Posterior vena cava (tissue), 2 donors: Measurements from ENCODE around the gene FARS2. TPM values are rescaled to one million over a fixed set of nuclear protein-coding genes. Genes with fewer than 3 reads are reported as not detected.

ENCODE experiments used
- DNase-seq: peaks from one replicate; pipeline ENCODE4 v3.0.0-alpha.2; 2020; ENCODE audit warnings: low spot score
- intact Hi-C, 2 donors: fragments of 100-400 bp; cut with DNase I; formaldehyde crosslinking; loops; one replicate each; pipeline versions ENCODE4 v1.14.1 to v1.14.2; 2022 to 2023
- long read RNA-seq, 2 donors: library from polyadenylated mRNA; unstranded; transcript quantifications; one replicate each; pipeline ENCODE4 v2.0.0, GENCODE V29; 2020 to 2021
- total RNA-seq, 2 donors: library from RNA; stranded (reverse); fragmentation: NEBNext Ultra II Directional; extraction: Animal tissue kit (Norgen Biotek cat#: 25700); gene quantifications; one replicate each; pipeline ENCODE4 v1.2.1, GENCODE V29; 2021
- donor health status: DM: yes; HTN: yes; CAD: no.
- donor health status: DM: yes; HTN: yes; CAD: no.

The FARS2 gene
- 10 to 100 TPM; 13.3 to 13.6 TPM for total RNA-seq
- long read RNA-seq, donor 1, transcript FARS2-201 (7 exons, 1,663 nt): major isoform, 5 of 14 reads
- long read RNA-seq, donor 1, partial matches to known transcripts: 0 of 14 reads
- long read RNA-seq, donor 1, other reads (novel, unspliced or antisense): 9 of 14 reads
- long read RNA-seq, donor 2, transcript FARS2-201 (7 exons, 1,663 nt): major isoform, 70 of 90 reads
- long read RNA-seq, donor 2, partial matches to known transcripts: 0 of 90 reads
- long read RNA-seq, donor 2, other reads (novel, unspliced or antisense): 18 of 90 reads

GRCh38 chr6:5260661-5261544 lies at the start of gene FARS2, which contains the start of gene LYRM4:
TSS of gene FARS2 (plus strand) at chr6:5261513.
TSS of gene LYRM4 (minus strand) at chr6:5260950. CDS start at chr6:5260733, 217 bp downstream.
- intact Hi-C loops: loop anchor here in 1 of 2 donors (10.0 kb wide), 1 partner anchor 116 kb away; no protein-coding TSS in a partner anchor
- peak; percentile 97 for DNase-seq

DNA sequence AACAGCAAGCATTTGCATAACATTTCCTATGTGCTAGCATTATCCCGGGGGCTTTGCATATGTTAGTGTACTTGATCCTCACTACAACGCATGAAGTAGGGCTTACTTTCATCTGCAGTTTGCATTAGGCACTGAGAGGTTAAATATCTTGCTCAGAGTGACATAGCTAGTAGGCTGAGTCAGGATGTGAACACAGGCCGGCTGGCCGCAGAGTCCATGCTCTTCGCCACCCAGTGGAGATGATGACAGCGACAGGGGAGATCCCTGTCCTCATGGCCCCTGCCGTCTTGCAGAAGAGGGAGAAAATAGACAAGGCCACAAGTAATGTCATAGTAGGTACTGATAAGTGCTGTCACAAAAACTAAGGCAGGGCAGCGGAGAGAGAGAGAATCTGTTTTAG lies 47.5 kb upstream of the FARS2 start:
- no peak for DNase-seq
- intact Hi-C loops: no loop called here

GRCh38 chr6:5214570-5215052 lies 46.7 kb upstream of the FARS2 start:
- DNase-seq: no peak
- intact Hi-C loops: no loop called here

GRCh38 chr6:5215159-5215558 lies 46.2 kb upstream of the FARS2 start:
- intact Hi-C loops: no loop called here
- no peak for DNase-seq

- intact Hi-C loops: no loop called here
Observed at GRCh38 chr6:5215799-5216198, 45.5 kb upstream of the FARS2 start.

GRCh38 chr6:5217356-5217755 lies 44.0 kb upstream of the FARS2 start:
- no peak for DNase-seq
- intact Hi-C loops: no loop called here

More at GRCh38 chr6:5215799-5216198, 45.5 kb upstream of the FARS2 start:
- no peak for DNase-seq

DNA sequence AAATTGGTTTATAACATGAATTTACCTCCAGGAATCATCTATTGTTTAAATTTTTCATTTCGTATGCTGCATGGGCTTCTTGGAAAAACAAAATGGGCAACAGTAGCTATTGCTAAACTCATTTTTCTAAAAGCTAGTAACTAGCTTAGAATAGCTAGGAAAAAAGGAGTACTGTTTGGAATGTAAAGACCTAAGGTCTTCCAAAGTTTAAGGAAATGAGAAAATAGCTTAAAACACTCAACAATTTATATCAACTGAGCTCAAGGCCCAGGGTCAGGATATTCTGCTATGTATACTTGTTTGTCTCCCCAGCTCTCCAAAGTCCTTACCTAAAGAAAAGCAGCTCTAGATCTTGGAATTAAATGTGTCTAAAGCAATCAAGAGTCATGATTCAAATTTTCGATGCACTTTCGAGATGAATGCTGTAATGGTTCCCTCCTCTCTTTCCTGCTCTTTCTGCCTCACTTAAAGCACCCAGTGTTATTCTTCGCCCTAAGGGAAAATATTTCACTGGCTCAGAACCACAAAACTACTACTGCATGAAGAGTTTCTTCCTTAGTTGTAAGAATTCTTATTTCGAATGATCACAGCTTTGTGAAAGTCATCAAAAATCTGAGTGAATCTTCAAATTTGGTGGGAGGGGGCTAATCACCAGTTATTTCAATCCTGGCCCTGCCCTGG lies 42.2 kb upstream of the FARS2 start:
- intact Hi-C loops: no loop called here
- DNase-seq: no peak

DNA sequence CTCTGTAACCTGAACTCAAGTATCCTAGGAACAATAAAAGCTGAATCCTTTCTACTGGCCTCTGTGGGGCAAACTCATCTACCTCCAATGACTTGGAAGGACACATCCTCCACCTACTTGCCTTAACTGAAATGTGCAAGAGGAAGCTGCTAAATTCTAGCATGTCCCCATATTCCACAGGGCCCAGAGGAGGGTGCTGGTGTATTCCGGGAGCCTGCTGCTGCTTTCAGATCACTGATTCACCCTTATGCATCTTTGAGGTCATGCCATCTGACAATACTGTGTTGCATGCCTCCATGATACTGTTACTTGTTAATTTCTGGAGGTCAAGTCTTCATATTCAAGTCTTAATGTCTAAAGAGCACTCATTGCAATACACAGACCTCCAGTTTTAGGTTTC lies 40.9 kb upstream of the FARS2 start:
- intact Hi-C loops: no loop called here
- no peak for DNase-seq

- intact Hi-C loops: no loop called here
- DNase-seq: no peak
Observed at GRCh38 chr6:5223309-5223708, 38.0 kb upstream of the FARS2 start.

DNA sequence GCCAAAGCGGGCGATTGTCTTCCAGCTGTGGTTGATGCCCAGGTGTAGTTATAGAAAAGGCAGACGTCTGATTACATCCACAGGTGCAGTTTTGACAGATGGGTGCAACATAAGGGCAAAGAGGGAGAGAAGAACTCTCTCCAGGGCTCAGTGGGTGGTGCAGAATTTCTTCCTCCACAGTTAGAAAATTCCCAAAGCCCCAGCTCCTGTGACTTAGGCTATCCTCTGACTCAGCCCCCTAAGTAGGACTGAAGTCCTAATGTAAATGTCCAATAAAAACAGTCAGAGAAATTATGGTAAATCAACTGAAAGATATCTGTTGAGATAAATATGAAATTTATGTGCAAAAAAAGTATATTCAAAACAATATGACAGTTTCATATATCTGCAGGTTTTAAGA lies 32.0 kb upstream of the FARS2 start:
- DNase-seq: no peak
- intact Hi-C loops: loop anchor here in 1 of 2 donors (5.0 kb wide), 1 partner anchor 547 kb away; no protein-coding TSS in a partner anchor

- DNase-seq: no peak
- intact Hi-C loops: no loop called here
Observed at GRCh38 chr6:5230081-5230480, 31.2 kb upstream of the FARS2 start.

DNA sequence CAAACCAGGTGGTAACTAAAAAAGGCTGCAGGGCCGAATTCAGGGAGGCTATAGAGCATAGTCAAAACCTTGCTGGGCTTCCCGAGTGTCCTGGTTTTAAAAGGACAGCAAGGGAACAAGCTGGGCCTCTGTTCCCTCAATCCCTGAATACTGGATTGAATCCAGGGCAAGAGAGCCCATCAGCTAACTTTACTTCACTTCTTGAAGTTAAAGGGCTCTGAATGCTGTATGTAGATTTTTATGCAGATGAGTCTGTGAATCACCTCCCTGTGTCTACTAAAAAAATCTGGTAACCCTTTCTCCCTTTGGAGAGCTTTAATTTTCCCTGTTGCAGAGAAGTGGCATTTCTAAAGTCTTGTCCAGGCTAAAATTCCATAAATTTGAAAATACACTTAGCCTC lies 30.0 kb upstream of the FARS2 start:
- DNase-seq: no peak
- intact Hi-C loops: no loop called here

DNA sequence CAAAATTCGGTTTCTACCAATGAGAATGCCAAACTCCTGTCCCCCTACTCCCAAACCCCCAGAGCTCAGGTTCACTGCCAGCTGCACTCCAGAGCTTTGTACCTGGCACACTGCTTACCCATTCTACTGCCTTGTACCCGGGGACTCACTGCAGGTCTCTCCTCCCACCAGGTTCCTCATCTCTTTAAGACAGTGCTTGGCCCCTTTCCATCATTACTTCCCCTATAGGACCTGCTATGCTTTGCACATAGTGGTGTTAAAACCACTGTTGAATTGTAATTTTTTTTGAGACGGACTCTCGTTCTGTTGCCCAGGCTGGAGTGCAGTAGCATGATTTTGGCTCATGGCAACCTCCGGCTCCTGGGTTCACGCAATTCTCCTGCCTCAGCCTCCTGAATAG lies 26.4 kb upstream of the FARS2 start:
- intact Hi-C loops: no loop called here

GRCh38 chr6:5235830-5236229 lies 25.5 kb upstream of the FARS2 start:
- intact Hi-C loops: no loop called here
- no peak for DNase-seq

More for the DNA sequence above, 26.4 kb upstream of the FARS2 start:
- DNase-seq: no peak

- DNase-seq: no peak
- intact Hi-C loops: no loop called here
Observed at GRCh38 chr6:5237805-5238204, 23.5 kb upstream of the FARS2 start.

DNA sequence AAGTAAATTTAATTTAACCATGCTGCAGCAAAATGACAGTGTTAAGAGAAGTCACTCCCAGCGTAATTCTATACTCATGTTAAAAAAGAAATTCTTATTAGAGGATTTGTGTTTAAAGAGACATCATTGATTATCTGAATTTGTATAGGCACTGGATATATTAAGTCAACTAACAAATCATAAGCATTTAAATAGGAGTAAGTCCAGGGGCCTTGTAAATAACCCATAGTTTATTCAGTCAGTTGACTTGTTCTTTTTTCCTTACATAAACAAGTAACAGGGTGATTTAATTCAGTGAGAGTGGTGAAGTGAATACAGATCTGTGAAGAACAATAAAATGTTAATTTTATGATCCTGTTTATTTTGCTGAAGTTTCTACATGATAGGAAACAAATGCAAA lies 23.0 kb upstream of the FARS2 start:
- DNase-seq: no peak
- intact Hi-C loops: no loop called here

DNA sequence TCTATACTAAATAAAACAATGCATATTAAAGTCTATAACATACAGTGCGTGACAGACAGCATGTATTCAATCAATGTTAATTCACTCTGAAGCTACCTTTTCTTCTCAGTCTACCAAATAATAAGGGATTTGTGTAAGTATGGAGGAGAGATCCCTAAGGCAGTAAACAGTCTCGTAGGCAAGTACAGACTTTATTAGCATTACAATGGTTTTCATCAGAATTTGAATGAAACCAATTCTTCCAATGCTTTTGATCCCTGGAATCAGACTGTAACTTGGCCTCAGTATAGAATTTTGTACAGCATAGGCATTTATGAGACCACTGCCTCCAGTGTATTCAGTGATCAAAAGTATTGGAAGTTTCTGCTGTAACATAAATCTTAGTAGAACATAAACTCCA lies 20.1 kb upstream of the FARS2 start:
- DNase-seq: no peak
- intact Hi-C loops: no loop called here

- intact Hi-C loops: no loop called here
- DNase-seq: no peak
Observed at GRCh38 chr6:5243069-5243468, 18.2 kb upstream of the FARS2 start.

DNA sequence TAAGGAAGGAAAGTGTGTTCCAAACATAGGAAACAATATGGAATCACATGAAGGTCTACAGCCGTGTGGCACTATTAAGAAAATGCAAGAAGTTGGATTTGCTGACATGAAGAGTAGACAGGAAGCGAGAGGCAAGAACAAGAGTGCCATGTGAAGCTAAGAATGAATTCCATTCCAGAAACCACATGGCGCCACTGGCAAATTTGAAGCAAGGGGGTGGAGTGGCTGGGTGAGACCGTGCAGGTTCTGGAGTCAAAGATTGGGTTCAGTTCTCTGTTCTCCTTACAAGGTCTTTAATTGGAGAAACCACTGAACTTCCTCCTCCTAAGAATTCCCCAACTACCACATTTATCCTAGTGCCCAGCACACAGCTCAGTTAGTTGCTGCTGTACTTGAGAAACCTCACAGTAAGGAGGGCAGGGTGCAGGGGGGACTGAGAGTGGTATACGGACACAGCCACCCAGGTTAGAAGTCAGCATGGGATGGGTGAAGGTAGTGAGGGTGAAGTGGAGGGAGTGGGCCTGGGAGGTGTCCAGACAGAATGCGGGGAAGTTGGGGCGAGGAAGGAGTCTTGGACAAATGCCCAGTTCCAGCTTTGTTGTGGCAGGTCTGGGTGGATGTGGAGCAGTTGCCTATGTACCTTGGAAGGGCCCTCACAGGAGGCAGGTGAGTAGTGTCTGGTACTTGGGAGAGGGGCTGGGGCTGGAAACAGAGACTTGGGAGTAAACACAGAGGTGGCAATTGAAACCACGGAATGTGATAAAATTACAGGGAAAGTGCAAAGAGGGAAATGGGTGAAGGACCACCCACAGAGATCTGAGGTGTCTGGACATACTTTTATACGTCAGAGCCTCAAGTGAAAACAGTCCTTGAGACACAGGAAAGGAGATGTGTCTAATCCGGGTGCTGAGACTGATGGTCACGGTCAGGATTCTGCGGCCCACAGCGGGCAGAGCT lies 14.9 kb upstream of the FARS2 start:
- DNase-seq: no peak
- intact Hi-C loops: no loop called here
